PC-3 (cell line): ENCODE results near the gene TMEM209. TPM values are rescaled to one million over a fixed set of nuclear protein-coding genes. Genes with fewer than 3 reads are reported as not detected.

Experiments used
- ATAC-seq: fragments of 200-7000 bp; cut with Tn5 transposase; 2 replicates; pipeline ENCODE4 v1.9.1; 2020; ENCODE audit warnings: mild to moderate bottlenecking, moderate library complexity
- BruUV-seq: library from RNA; stranded (reverse); fragments of 400-500 nt; replicated peaks from 2 replicates; lab custom pipeline; 2021; lab: Mats Ljungman, UMichigan
- CTCF ChIA-PET: fragments of 300-600 bp; sonication (Branson Sonifier 250); formaldehyde crosslinking; loops from one replicate; lab custom pipeline; 2022; ENCODE audit warnings: antibody characterized with exemption; lab: Charles Lee
- POLR2A ChIA-PET: fragments of 300-600 bp; sonication (Branson Sonifier 250); formaldehyde crosslinking; loops from one replicate; lab custom pipeline; 2022; ENCODE audit warnings: antibody characterized with exemption; ENCODE audit not compliant: unreplicated experiment; lab: Charles Lee
- DNase-seq: peaks from one replicate; pipeline ENCODE4 v3.0.0-alpha.2; 2015
- H2AFZ ChIP-seq: fragments of 300-600 bp; sonication (generic); 2 replicates; pipeline ENCODE4 v1.6.0; 2016; ENCODE audit warnings: antibody characterized with exemption, low read length
- H3F3A ChIP-seq: fragments of 300-600 bp; sonication (generic); one replicate; pipeline ENCODE4 v1.6.0; 2017; ENCODE audit warnings: antibody characterized with exemption, low read length, control low read depth, mild to moderate bottlenecking; ENCODE audit not compliant: unreplicated experiment
- H3K27ac ChIP-seq: fragments of 300-600 bp; sonication (generic); 2 replicates; pipeline ENCODE4 v1.5.1; 2016; ENCODE audit warnings: mild to moderate bottlenecking, low read length
- H3K27me3 ChIP-seq: fragments of 300-600 bp; sonication (generic); 2 replicates; pipeline ENCODE4 v1.6.1; 2016; ENCODE audit warnings: low read length, mixed read lengths
- H3K36me3 ChIP-seq: fragments of 300-600 bp; sonication (generic); 2 replicates; pipeline ENCODE4 v1.6.1; 2016; ENCODE audit warnings: low read depth, mixed run types, low read length, mixed read lengths
- H3K4me1 ChIP-seq: fragments of 300-600 bp; sonication (generic); 2 replicates; pipeline ENCODE4 v1.5.1; 2016; ENCODE audit warnings: low read length; ENCODE audit not compliant: insufficient read depth
- H3K4me2 ChIP-seq: fragments of 300-600 bp; sonication (generic); 2 replicates; pipeline ENCODE4 v1.6.0; 2016; ENCODE audit warnings: low read length
- H3K4me3 ChIP-seq: fragments of 300-600 bp; sonication (generic); 2 replicates; pipeline ENCODE4 v1.5.1; 2016; ENCODE audit warnings: mild to moderate bottlenecking, low read length, mixed read lengths
- H3K79me2 ChIP-seq: fragments of 300-600 bp; sonication (generic); 2 replicates; pipeline ENCODE4 v1.6.1; 2017; ENCODE audit warnings: low read length, mixed read lengths
- H3K9ac ChIP-seq: fragments of 300-600 bp; sonication (generic); 2 replicates; pipeline ENCODE4 v1.6.0; 2016; ENCODE audit warnings: mild to moderate bottlenecking, low read length
- H3K9me2 ChIP-seq: fragments of 300-600 bp; sonication (generic); replicated peaks from 2 replicates; pipeline ENCODE4 v1.6.1; 2016; ENCODE audit warnings: mixed run types, low read length, mixed read lengths
- H3K9me3 ChIP-seq: fragments of 300-600 bp; sonication (generic); 2 replicates; pipeline ENCODE4 v1.6.1; 2016; ENCODE audit warnings: low read length, mixed read lengths
- H4K20me1 ChIP-seq: fragments of 300-600 bp; sonication (generic); 2 replicates; pipeline ENCODE4 v1.6.1; 2016; ENCODE audit warnings: low read length, mixed read lengths
- EZH2 ChIP-seq: fragments of 300-600 bp; sonication (generic); IDR thresholded peaks from one replicate; pipeline ENCODE4 v1.6.1; 2017; ENCODE audit warnings: antibody characterized with exemption, mild to moderate bottlenecking, low read length; ENCODE audit not compliant: unreplicated experiment
- EZH2phosphoT487 ChIP-seq: fragments of 300-600 bp; sonication (generic); IDR thresholded peaks from 2 replicates; pipeline ENCODE4 v1.6.1; 2018; ENCODE audit warnings: mild to moderate bottlenecking, antibody characterized with exemption, low read length, borderline replicate concordance
- intact Hi-C: fragments of 100-400 bp; cut with micrococcal nuclease; formaldehyde crosslinking; loops from 2 replicates; pipeline ENCODE4 v1.9.0; 2023
- total RNA-seq: library from RNA; depleted of rRNA; stranded (reverse); fragments of >200 nt; gene quantifications from 2 replicates; pipeline ENCODE4 v1.2.3, GENCODE V29; 2014
- TF ChIP-seq, protein P1 (sequence below): fragments of 300-600 bp; sonication (generic); conservative IDR thresholded peaks from 2 replicates; pipeline ENCODE4 v1.5.1; 2017; ENCODE audit warnings: antibody characterized with exemption, low read depth, mild to moderate bottlenecking, low read length

Gene TMEM209
- total RNA-seq, 1 experiment from 2014 or later = 23.2 TPM

DNA sequence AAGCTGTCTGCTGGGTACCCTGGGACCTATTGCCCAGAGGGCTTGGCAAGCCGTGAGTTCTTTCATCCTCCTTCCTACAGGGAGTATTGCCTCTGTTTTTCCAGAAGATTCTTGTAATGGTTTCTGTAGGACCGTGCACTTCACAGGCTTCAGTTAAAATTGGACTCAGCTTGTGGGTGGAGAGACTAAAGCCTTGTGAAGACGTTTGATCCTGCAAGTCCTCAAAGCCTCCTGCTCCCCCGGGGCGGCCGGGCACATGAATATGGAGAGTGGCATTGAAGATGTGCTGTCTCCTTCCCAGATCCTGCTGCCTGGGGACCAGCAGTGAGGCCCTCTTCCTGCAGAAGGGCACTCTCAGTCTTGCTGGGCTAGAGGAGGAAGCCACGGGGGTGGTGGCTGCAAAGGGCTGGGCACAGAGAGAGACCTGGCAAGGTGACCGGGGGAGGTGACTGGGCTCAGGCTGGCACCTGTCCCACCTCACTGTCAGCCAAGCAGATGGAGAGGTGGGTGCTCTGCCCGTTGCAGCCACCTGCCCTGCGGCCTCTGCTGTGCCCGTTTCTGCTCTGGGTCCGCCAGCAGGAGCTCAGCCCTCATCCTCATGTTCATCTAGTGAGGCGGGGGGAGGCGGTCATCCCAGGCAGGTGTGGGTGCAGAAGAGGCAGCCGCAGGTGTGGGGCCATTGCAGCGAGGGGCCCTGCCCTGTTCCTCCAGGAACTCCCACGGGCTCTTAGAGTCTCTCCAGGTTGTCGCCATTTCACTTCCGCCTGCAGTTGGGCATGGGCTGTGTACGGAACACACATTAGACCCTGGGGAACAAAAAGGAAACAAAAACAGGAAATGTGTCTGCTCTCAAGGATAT, 55.7 kb downstream of the TMEM209 start:
- Histone ChIP-seq H3F3A (no peaks in the 10 kb centered on the region), H3K27me3 (no peaks in the 10 kb centered on the region), H3K36me3 (no peaks in the 10 kb centered on the region), H3K4me2 (no peak overlapping the region), H2AFZ (no peak overlapping the region), H3K4me3 (no peak overlapping the region), H3K9ac (no peak overlapping the region), H3K9me2 (no peaks in the 10 kb centered on the region), H3K27ac (no peak overlapping the region), H3K9me3 (no peaks in the 10 kb centered on the region), H3K79me2 (no peaks in the 10 kb centered on the region), H3K4me1 (peaks cover 3% of the 10 kb centered on the region; the same call in 1 of the 2 replicates), H4K20me1 (no peaks in the 10 kb centered on the region)
- TF ChIP-seq, protein P1, sequence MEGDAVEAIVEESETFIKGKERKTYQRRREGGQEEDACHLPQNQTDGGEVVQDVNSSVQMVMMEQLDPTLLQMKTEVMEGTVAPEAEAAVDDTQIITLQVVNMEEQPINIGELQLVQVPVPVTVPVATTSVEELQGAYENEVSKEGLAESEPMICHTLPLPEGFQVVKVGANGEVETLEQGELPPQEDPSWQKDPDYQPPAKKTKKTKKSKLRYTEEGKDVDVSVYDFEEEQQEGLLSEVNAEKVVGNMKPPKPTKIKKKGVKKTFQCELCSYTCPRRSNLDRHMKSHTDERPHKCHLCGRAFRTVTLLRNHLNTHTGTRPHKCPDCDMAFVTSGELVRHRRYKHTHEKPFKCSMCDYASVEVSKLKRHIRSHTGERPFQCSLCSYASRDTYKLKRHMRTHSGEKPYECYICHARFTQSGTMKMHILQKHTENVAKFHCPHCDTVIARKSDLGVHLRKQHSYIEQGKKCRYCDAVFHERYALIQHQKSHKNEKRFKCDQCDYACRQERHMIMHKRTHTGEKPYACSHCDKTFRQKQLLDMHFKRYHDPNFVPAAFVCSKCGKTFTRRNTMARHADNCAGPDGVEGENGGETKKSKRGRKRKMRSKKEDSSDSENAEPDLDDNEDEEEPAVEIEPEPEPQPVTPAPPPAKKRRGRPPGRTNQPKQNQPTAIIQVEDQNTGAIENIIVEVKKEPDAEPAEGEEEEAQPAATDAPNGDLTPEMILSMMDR = no peak
- TF ChIP-seq EZH2phosphoT487 (no peak), EZH2 (no peak)
- intact Hi-C loops = loop anchor here (5.0 kb wide), 1 partner anchor 77 kb away; the partner anchor contains the start of gene KLHDC10
- CTCF ChIA-PET = no interaction called here
- no TSS peak for BruUV-seq
- POLR2A ChIA-PET = no interaction called here
- ATAC-seq (no peak), DNase-seq (no peak)

DNA sequence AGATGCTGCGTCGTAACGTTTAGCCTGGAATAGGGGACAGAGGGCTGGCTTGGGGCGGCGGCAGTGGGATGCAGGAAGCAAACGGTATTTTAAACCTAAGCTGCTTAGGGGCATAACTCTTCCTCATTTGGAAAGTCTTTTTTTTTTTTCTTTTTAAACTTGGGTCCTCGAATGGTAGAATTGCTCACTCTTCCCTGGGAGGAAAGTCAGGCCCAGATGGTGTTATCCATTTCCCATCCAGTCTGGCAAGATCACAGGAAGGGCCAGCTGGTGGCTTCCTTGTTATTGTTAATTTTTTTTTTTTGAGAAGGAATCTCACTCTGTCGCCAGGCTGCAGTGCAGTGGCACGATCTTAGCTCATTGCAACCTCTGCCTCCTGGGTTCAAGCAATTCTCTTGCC, 56.6 kb downstream of the TMEM209 start:
- intact Hi-C loops = no loop called here
- Histone ChIP-seq H3K36me3 (no peaks in the 10 kb centered on the region), H2AFZ (no peak overlapping the region), H3K9ac (no peak overlapping the region), H4K20me1 (no peaks in the 10 kb centered on the region), H3K9me3 (no peaks in the 10 kb centered on the region), H3K4me2 (no peak overlapping the region), H3K79me2 (no peaks in the 10 kb centered on the region), H3F3A (no peaks in the 10 kb centered on the region), H3K4me3 (no peak overlapping the region), H3K4me1 (peaks cover 5% of the 10 kb centered on the region; the same call in 1 of the 2 replicates), H3K27ac (no peak overlapping the region), H3K27me3 (no peaks in the 10 kb centered on the region), H3K9me2 (no peaks in the 10 kb centered on the region)
- no peak for DNase-seq
- POLR2A ChIA-PET = no interaction called here
- CTCF ChIA-PET = no interaction called here
- TF ChIP-seq EZH2phosphoT487 = no peak
- ATAC-seq = no peak
- no TSS peak for BruUV-seq

DNA sequence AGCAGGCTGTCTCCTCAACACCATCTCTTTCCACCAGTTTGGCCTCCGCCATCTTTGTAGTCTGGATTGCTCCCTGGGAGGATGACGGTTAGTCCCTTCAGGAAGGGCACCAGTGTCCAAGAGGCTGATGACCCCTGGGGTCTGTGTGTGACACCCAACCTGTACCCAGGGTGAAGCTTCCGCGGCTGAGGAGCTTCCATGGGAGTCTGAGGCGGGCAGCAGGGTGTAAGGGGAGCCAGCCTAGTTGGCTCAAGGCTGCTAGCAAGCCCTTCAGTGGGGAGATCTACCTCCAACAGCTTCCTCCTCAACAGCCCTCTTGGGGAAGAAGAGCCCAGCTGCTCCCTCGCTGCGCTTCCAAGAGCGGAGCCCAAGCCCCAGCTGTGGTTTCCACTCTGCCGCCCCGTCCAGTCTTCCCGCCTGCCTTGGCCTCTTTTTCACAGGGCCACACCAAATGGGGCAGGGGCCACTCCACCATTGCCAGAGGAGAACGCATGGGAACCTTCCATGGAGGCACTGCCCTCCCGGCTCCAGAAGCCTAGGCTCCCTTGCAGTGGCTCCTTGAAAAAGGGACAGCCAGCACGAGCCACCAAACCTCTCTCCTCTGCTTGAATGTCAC, 57.4 kb downstream of the TMEM209 start:
- Histone ChIP-seq H3K79me2 (no peaks in the 10 kb centered on the region), H3K27me3 (no peaks in the 10 kb centered on the region), H3K9me3 (no peaks in the 10 kb centered on the region), H3K4me3 (no peak overlapping the region), H3K4me1 (peaks cover 5% of the 10 kb centered on the region; the same call in 1 of the 2 replicates), H3K9ac (no peak overlapping the region), H3K27ac (no peak overlapping the region), H3F3A (no peaks in the 10 kb centered on the region), H3K36me3 (no peaks in the 10 kb centered on the region), H3K4me2 (no peak overlapping the region), H4K20me1 (no peaks in the 10 kb centered on the region), H2AFZ (no peak overlapping the region), H3K9me2 (no peaks in the 10 kb centered on the region)
- ATAC-seq (no peak), DNase-seq (no peak)
- no TSS peak for BruUV-seq
- intact Hi-C loops = no loop called here
- POLR2A ChIA-PET = no interaction called here
- CTCF ChIA-PET = no interaction called here
- no peak for TF ChIP-seq EZH2
- no peak for TF ChIP-seq EZH2phosphoT487
- TF ChIP-seq, protein P1 = no peak
